ENCODE data around the gene C11orf71. TPM values are rescaled to one million over a fixed set of nuclear protein-coding genes. Genes with fewer than 3 reads are reported as not detected.

Gene C11orf71
- total and polyA plus RNA-seq, 10 of the 15 experiments (the other 5 are each of a cell fraction or from before 2014, with no cell fraction given), result 1.4 to 12.0 (median 7.1) TPM

GRCh38 chr11:114379394-114380069, 20.8 kb downstream of the C11orf71 start:
- no peak for TF ChIP-seq NRF1 (conservative IDR thresholded peaks at IDR 0.05; ENCODE audit: low read depth, low read length)
- TF ChIP-seq SMAD1 (IDR thresholded peaks at IDR 0.05; ENCODE audit: low read depth, partially characterized antibody), result no peak
- TF ChIP-seq, protein P1, sequence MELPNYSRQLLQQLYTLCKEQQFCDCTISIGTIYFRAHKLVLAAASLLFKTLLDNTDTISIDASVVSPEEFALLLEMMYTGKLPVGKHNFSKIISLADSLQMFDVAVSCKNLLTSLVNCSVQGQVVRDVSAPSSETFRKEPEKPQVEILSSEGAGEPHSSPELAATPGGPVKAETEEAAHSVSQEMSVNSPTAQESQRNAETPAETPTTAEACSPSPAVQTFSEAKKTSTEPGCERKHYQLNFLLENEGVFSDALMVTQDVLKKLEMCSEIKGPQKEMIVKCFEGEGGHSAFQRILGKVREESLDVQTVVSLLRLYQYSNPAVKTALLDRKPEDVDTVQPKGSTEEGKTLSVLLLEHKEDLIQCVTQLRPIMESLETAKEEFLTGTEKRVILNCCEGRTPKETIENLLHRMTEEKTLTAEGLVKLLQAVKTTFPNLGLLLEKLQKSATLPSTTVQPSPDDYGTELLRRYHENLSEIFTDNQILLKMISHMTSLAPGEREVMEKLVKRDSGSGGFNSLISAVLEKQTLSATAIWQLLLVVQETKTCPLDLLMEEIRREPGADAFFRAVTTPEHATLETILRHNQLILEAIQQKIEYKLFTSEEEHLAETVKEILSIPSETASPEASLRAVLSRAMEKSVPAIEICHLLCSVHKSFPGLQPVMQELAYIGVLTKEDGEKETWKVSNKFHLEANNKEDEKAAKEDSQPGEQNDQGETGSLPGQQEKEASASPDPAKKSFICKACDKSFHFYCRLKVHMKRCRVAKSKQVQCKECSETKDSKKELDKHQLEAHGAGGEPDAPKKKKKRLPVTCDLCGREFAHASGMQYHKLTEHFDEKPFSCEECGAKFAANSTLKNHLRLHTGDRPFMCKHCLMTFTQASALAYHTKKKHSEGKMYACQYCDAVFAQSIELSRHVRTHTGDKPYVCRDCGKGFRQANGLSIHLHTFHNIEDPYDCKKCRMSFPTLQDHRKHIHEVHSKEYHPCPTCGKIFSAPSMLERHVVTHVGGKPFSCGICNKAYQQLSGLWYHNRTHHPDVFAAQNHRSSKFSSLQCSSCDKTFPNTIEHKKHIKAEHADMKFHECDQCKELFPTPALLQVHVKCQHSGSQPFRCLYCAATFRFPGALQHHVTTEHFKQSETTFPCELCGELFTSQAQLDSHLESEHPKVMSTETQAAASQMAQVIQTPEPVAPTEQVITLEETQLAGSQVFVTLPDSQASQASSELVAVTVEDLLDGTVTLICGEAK (IDR thresholded peaks at IDR 0.05; ENCODE audit: borderline replicate concordance), result no peak
- no peaks in the 10 kb centered on the region for H3K4me1 ChIP-seq (ENCODE audit: control insufficient read depth, insufficient read depth, low read length)
- peaks cover 3 to 16% of the 10 kb centered on the region in 2 experiments; a peak in 3 of 4 replicates for H3K27me3 ChIP-seq (replicated peaks in 1 of 2; ENCODE audit: control insufficient read depth in 2 of 2, insufficient read depth in 2 of 2, low read length in 1 of 2)
- no peaks in the 10 kb centered on the region for H3K79me2 ChIP-seq (ENCODE audit: control insufficient read depth, insufficient read depth, low read length)
- no peak overlapping the region for H2AFZ ChIP-seq (ENCODE audit: control insufficient read depth, low read depth, low read length)
- FAIRE-seq (no peak), DNase-seq (ENCODE audit: low read depth, low spot score) (no peak), ATAC-seq (no peak)
- no peak overlapping the region for H3K4me2 ChIP-seq (ENCODE audit: control insufficient read depth, insufficient read depth)
- ChIA-PET CTCF (interaction anchor here (1.0 kb wide), 1 partner anchor 50 kb away, joined by 3 read pairs; no protein-coding TSS in a partner anchor), RAD21 (ENCODE audit: unreplicated experiment) (no interaction called here), POLR2A (interaction anchor here (0.6 kb wide), 1 partner anchor 13 kb away, joined by 9 read pairs; no protein-coding TSS in a partner anchor), SMC1A (ENCODE audit: uncharacterized antibody, unreplicated experiment) (interaction anchor here (1.0 kb wide), 1 partner anchor 19 kb away, joined by 3 read pairs; no protein-coding TSS in a partner anchor)
- intact Hi-C loops (cut with micrococcal nuclease; ENCODE audit: unreplicated experiment) (no loop called here), in situ Hi-C loops (cut with MboI) (no loop called here)
- no peak overlapping the region for H3K27ac ChIP-seq (ENCODE audit: control insufficient read depth, insufficient read depth)
- no peaks in the 10 kb centered on the region for H3K9me3 ChIP-seq (replicated peaks; ENCODE audit: control insufficient read depth, insufficient read depth, low read length)
- no TSS peak for BruUV-seq (replicated peaks)
- H4K20me1 ChIP-seq (ENCODE audit: control insufficient read depth, insufficient read depth), result no peaks in the 10 kb centered on the region
- H3K36me3 ChIP-seq (ENCODE audit: control insufficient read depth in 2 of 2, insufficient read depth in 2 of 2, low read length in 1 of 2), result no peaks in the 10 kb centered on the region
- H3K4me3 ChIP-seq, result no peak overlapping the region
- 6% methylated on average over 5 of the region's 5 CpGs for WGBS (ENCODE audit: insufficient coverage, insufficient replicate concordance, low lambda C conversion rate, missing lambda C conversion rate)
- H3K9ac ChIP-seq (ENCODE audit: control insufficient read depth, insufficient read depth, low read length), result no peak overlapping the region
